ENCODE results near the gene GRK5.

DNA sequence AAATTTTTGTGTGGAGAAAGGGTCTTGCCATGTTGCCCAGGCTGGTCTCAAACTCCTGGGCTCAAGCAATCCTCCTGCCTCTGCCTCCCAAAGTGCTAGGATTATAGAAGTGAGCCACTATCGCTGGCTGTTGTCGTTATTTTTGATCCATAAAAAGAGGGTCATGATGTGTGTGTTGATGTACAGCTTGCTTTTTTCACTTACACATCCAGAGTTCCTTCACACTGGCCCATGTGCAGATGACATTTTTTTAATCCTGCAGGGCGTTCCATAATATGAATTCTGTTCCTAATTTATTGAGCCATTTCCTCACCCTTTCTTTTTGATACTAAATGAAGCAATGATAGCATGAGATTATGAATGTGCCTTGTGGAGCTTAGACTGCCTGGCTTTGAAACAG lies 40.8 kb downstream of the GRK5 start:
- TF ChIP-seq EZH2 (IDR thresholded peaks at IDR 0.05; ENCODE audit: borderline replicate concordance, insufficient read depth, low read length, poor library complexity, severe bottlenecking) (no peak), MXI1 (conservative IDR thresholded peaks at IDR 0.05; ENCODE audit: poor library complexity, severe bottlenecking) (no peak), POLR2AphosphoS5 (IDR thresholded peaks at IDR 0.05) (no peak)
- TF ChIP-seq, protein P1, sequence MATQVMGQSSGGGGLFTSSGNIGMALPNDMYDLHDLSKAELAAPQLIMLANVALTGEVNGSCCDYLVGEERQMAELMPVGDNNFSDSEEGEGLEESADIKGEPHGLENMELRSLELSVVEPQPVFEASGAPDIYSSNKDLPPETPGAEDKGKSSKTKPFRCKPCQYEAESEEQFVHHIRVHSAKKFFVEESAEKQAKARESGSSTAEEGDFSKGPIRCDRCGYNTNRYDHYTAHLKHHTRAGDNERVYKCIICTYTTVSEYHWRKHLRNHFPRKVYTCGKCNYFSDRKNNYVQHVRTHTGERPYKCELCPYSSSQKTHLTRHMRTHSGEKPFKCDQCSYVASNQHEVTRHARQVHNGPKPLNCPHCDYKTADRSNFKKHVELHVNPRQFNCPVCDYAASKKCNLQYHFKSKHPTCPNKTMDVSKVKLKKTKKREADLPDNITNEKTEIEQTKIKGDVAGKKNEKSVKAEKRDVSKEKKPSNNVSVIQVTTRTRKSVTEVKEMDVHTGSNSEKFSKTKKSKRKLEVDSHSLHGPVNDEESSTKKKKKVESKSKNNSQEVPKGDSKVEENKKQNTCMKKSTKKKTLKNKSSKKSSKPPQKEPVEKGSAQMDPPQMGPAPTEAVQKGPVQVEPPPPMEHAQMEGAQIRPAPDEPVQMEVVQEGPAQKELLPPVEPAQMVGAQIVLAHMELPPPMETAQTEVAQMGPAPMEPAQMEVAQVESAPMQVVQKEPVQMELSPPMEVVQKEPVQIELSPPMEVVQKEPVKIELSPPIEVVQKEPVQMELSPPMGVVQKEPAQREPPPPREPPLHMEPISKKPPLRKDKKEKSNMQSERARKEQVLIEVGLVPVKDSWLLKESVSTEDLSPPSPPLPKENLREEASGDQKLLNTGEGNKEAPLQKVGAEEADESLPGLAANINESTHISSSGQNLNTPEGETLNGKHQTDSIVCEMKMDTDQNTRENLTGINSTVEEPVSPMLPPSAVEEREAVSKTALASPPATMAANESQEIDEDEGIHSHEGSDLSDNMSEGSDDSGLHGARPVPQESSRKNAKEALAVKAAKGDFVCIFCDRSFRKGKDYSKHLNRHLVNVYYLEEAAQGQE (IDR thresholded peaks at IDR 0.05; ENCODE audit: borderline replicate concordance): no peak
- TF ChIP-seq, protein P2, sequence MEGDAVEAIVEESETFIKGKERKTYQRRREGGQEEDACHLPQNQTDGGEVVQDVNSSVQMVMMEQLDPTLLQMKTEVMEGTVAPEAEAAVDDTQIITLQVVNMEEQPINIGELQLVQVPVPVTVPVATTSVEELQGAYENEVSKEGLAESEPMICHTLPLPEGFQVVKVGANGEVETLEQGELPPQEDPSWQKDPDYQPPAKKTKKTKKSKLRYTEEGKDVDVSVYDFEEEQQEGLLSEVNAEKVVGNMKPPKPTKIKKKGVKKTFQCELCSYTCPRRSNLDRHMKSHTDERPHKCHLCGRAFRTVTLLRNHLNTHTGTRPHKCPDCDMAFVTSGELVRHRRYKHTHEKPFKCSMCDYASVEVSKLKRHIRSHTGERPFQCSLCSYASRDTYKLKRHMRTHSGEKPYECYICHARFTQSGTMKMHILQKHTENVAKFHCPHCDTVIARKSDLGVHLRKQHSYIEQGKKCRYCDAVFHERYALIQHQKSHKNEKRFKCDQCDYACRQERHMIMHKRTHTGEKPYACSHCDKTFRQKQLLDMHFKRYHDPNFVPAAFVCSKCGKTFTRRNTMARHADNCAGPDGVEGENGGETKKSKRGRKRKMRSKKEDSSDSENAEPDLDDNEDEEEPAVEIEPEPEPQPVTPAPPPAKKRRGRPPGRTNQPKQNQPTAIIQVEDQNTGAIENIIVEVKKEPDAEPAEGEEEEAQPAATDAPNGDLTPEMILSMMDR (IDR thresholded peaks at IDR 0.05; ENCODE audit: poor library complexity, severe bottlenecking): no peak
